Activated CD4-positive, alpha-beta T cell treated with anti-CD3 and anti-CD28 coated beads, Interleukin-2, amount 10 ng/mL, durations not matched to agents 24 days and 14 days (primary cell): ENCODE measurements around the gene SLC25A20. TPM values are rescaled to one million over a fixed set of nuclear protein-coding genes. Genes with fewer than 3 reads are reported as not detected.

Source experiments
- DNase-seq: peaks from one replicate; pipeline ENCODE4 v3.0.0; 2022
- H3K27ac Mint-ChIP-seq: one replicate; pipeline ENCODE4 v1.8.0; 2022; ENCODE audit warnings: mild to moderate bottlenecking, mixed read lengths
- H3K27me3 Mint-ChIP-seq: one replicate; pipeline ENCODE4 v1.8.0; 2022; ENCODE audit warnings: mixed read lengths
- H3K36me3 Mint-ChIP-seq: one replicate; pipeline ENCODE4 v1.8.0; 2022; ENCODE audit warnings: low read depth, mild to moderate bottlenecking, mixed read lengths
- H3K4me1 Mint-ChIP-seq: one replicate; pipeline ENCODE4 v1.8.0; 2021; ENCODE audit warnings: mixed read lengths
- H3K4me3 Mint-ChIP-seq: one replicate; pipeline ENCODE4 v1.8.0; 2022; ENCODE audit warnings: mild to moderate bottlenecking, moderate library complexity, mixed read lengths
- H3K9me3 Mint-ChIP-seq: one replicate; pipeline ENCODE4 v1.8.0; 2021; ENCODE audit warnings: mixed read lengths
- intact Hi-C: fragments of 100-400 bp; cut with micrococcal nuclease; formaldehyde crosslinking; loops from one replicate; pipeline ENCODE4 v1.15.1; 2023
- total RNA-seq: library from RNA; stranded (reverse); gene quantifications from 2 replicates; pipeline ENCODE4 v1.2.3, GENCODE V29; 2022

SLC25A20 gene
- total RNA-seq, result 13.8 and 15.6 TPM in 2 replicates

- intact Hi-C loops, result loop anchor here (1.0 to 5.0 kb wide), 3 partner anchors 20 to 51 kb away; partner anchors contain the start of genes ARIH2 and PRKAR2A
- H3K9me3 Mint-ChIP-seq, result no peaks in the 10 kb centered on the region
- peak within 1 kb of the TSS; percentile 90 for H3K4me3 Mint-ChIP-seq
These were observed at the start of gene SLC25A20 for GRCh38 chr3:48898383-48899234. TSS of gene SLC25A20 (minus strand) at chr3:48898882. CDS start at chr3:48898794, 88 bp downstream.

GRCh38 chr3:48945891-48946549 lies 47.3 kb upstream of the SLC25A20 start:
- H3K4me1 Mint-ChIP-seq, result peaks cover 33% of the 10 kb centered on the region
- no peak for DNase-seq
- H3K27ac Mint-ChIP-seq, result peak overlapping the region; percentile 54
- H3K4me3 Mint-ChIP-seq, result no peak overlapping the region
- peaks cover 3% of the 10 kb centered on the region for H3K9me3 Mint-ChIP-seq
- H3K36me3 Mint-ChIP-seq, result peaks cover 21% of the 10 kb centered on the region
- intact Hi-C loops, result no loop called here
- no peaks in the 10 kb centered on the region for H3K27me3 Mint-ChIP-seq

More at GRCh38 chr3:48898383-48899234, at the start of gene SLC25A20:
- peak within 1 kb of the TSS; percentile 91 for H3K27ac Mint-ChIP-seq
- peaks cover 2% of the 10 kb centered on the region for H3K36me3 Mint-ChIP-seq
- H3K4me1 Mint-ChIP-seq, result peaks cover 31% of the 10 kb centered on the region
- DNase-seq, result peak; percentile 98
- H3K27me3 Mint-ChIP-seq, result no peaks in the 10 kb centered on the region

GRCh38 chr3:48945432-48945831 lies 46.8 kb upstream of the SLC25A20 start:
- peaks cover 33% of the 10 kb centered on the region for H3K4me1 Mint-ChIP-seq
- no peak overlapping the region for H3K4me3 Mint-ChIP-seq
- H3K27me3 Mint-ChIP-seq, result no peaks in the 10 kb centered on the region
- peaks cover 3% of the 10 kb centered on the region for H3K9me3 Mint-ChIP-seq
- intact Hi-C loops, result no loop called here
- peaks cover 21% of the 10 kb centered on the region for H3K36me3 Mint-ChIP-seq
- peak overlapping the region; percentile 54 for H3K27ac Mint-ChIP-seq
- no peak for DNase-seq

GRCh38 chr3:48938689-48939088 lies 40.0 kb upstream of the SLC25A20 start:
- no peak overlapping the region for H3K4me3 Mint-ChIP-seq
- peaks cover 3% of the 10 kb centered on the region for H3K9me3 Mint-ChIP-seq
- peaks cover 53% of the 10 kb centered on the region for H3K36me3 Mint-ChIP-seq
- H3K27ac Mint-ChIP-seq, result peak overlapping the region; percentile 62
- intact Hi-C loops, result no loop called here
- DNase-seq, result no peak
- peaks cover 36% of the 10 kb centered on the region for H3K4me1 Mint-ChIP-seq
- H3K27me3 Mint-ChIP-seq, result no peaks in the 10 kb centered on the region

GRCh38 chr3:48938156-48938555 lies 39.5 kb upstream of the SLC25A20 start:
- intact Hi-C loops, result no loop called here
- Mint-ChIP-seq H3K4me1 (peaks cover 35% of the 10 kb centered on the region), H3K27me3 (no peaks in the 10 kb centered on the region), H3K36me3 (peaks cover 53% of the 10 kb centered on the region), H3K4me3 (no peak overlapping the region), H3K27ac (peak overlapping the region; percentile 72), H3K9me3 (peaks cover 2% of the 10 kb centered on the region)
- no peak for DNase-seq

GRCh38 chr3:48935530-48935929 lies 36.8 kb upstream of the SLC25A20 start:
- intact Hi-C loops, result no loop called here
- no peak overlapping the region for H3K27ac Mint-ChIP-seq
- DNase-seq, result no peak
- H3K36me3 Mint-ChIP-seq, result peaks cover 59% of the 10 kb centered on the region
- H3K4me3 Mint-ChIP-seq, result no peak overlapping the region
- H3K9me3 Mint-ChIP-seq, result no peaks in the 10 kb centered on the region
- peaks cover 41% of the 10 kb centered on the region for H3K4me1 Mint-ChIP-seq
- H3K27me3 Mint-ChIP-seq, result no peaks in the 10 kb centered on the region

GRCh38 chr3:48934333-48934991 lies 35.8 kb upstream of the SLC25A20 start:
- DNase-seq, result no peak
- intact Hi-C loops, result loop anchor here (5.0 kb wide), 1 partner anchor 37 kb away; the partner anchor contains the start of gene SLC25A20
- no peaks in the 10 kb centered on the region for H3K27me3 Mint-ChIP-seq
- no peak overlapping the region for H3K27ac Mint-ChIP-seq
- no peak overlapping the region for H3K4me3 Mint-ChIP-seq
- H3K36me3 Mint-ChIP-seq, result peaks cover 66% of the 10 kb centered on the region
- H3K4me1 Mint-ChIP-seq, result peaks cover 47% of the 10 kb centered on the region
- H3K9me3 Mint-ChIP-seq, result no peaks in the 10 kb centered on the region

GRCh38 chr3:48931944-48932580 lies 33.4 kb upstream of the SLC25A20 start:
- Mint-ChIP-seq H3K9me3 (no peaks in the 10 kb centered on the region), H3K4me3 (peak overlapping the region; percentile 3), H3K27ac (peak overlapping the region; percentile 63), H3K4me1 (peaks cover 57% of the 10 kb centered on the region), H3K36me3 (peaks cover 73% of the 10 kb centered on the region), H3K27me3 (no peaks in the 10 kb centered on the region)
- DNase-seq, result no peak
- intact Hi-C loops, result loop anchor here (5.0 kb wide), 1 partner anchor 35 kb away; the partner anchor contains the start of gene SLC25A20

- no peak for DNase-seq
- H3K4me1 Mint-ChIP-seq, result peaks cover 66% of the 10 kb centered on the region
- no peak overlapping the region for H3K4me3 Mint-ChIP-seq
- H3K36me3 Mint-ChIP-seq, result peaks cover 79% of the 10 kb centered on the region
- H3K27me3 Mint-ChIP-seq, result no peaks in the 10 kb centered on the region
- H3K27ac Mint-ChIP-seq, result no peak overlapping the region
- H3K9me3 Mint-ChIP-seq, result no peaks in the 10 kb centered on the region
- intact Hi-C loops, result loop anchor here (5.0 kb wide), 1 partner anchor 33 kb away; the partner anchor contains the start of gene SLC25A20
These were observed 31.9 kb upstream of the SLC25A20 start for GRCh38 chr3:48930590-48930989.

GRCh38 chr3:48929358-48930035 lies 30.8 kb upstream of the SLC25A20 start:
- H3K36me3 Mint-ChIP-seq, result peaks cover 75% of the 10 kb centered on the region
- H3K27ac Mint-ChIP-seq, result peak overlapping the region; percentile 39
- H3K27me3 Mint-ChIP-seq, result no peaks in the 10 kb centered on the region
- intact Hi-C loops, result loop anchor here (5.0 kb wide), 1 partner anchor 32 kb away; the partner anchor contains the start of gene SLC25A20
- DNase-seq, result no peak
- peaks cover 60% of the 10 kb centered on the region for H3K4me1 Mint-ChIP-seq
- peak overlapping the region; percentile 24 for H3K4me3 Mint-ChIP-seq
- no peaks in the 10 kb centered on the region for H3K9me3 Mint-ChIP-seq

GRCh38 chr3:48928679-48929078 lies 30.0 kb upstream of the SLC25A20 start:
- no peaks in the 10 kb centered on the region for H3K27me3 Mint-ChIP-seq
- peak overlapping the region; percentile 66 for H3K4me3 Mint-ChIP-seq
- peak overlapping the region; percentile 80 for H3K27ac Mint-ChIP-seq
- intact Hi-C loops, result loop anchor here (1.0 kb wide), 1 partner anchor 10 kb away; the partner anchor contains the start of gene ARIH2
- peaks cover 53% of the 10 kb centered on the region for H3K4me1 Mint-ChIP-seq
- no peaks in the 10 kb centered on the region for H3K9me3 Mint-ChIP-seq
- peaks cover 72% of the 10 kb centered on the region for H3K36me3 Mint-ChIP-seq
- DNase-seq, result no peak

- Mint-ChIP-seq H3K27ac (peak overlapping the region; percentile 56), H3K4me1 (peaks cover 53% of the 10 kb centered on the region), H3K27me3 (no peaks in the 10 kb centered on the region), H3K4me3 (peak overlapping the region; percentile 46), H3K9me3 (no peaks in the 10 kb centered on the region), H3K36me3 (peaks cover 68% of the 10 kb centered on the region)
- intact Hi-C loops, result loop anchor here (1.0 kb wide), 1 partner anchor 10 kb away; the partner anchor contains the start of gene ARIH2
- DNase-seq, result no peak
These were observed 29.2 kb upstream of the SLC25A20 start for GRCh38 chr3:48927928-48928327.
